ENCODE data around the gene MINDY2.

DNA sequence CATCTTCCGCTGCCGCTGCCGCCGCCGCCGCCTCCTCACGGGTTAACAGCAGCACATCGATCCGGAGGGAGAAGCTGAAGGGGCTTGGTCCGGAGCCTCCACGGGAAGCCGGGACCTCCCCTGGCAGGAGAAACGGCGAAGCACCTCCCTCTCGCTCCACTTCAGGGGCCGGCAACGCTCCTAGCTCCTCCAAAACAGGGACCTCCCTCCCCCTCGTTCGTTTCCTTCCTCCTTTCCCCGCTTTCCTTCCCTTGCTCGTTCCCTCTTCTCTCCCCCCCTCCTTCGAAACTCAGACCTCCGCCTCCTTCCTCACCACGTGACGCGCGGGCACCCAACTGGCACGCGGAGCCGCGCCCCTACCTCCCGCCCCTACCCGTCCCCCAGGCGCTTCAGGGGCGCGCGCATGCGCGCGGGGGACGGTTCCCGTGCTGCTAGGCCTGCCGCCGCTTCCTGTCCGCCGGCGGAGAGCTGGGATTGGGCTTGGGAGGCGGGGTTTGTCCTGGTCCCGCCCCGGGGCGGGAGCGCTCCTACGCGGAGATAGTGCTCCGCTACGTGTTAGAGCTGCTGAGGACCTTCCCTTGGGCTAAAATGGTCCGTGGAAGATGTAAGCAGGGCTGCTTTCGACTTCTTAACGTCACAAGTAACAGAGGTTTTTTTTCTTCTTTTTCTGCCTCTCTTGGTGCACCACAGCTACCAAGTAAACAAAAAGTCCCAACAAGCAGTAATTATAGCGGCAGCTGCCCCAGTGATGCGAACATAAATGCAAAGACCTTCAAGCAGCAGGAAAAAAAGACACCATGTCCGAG is 21.4 kb upstream of the MINDY2 start, which contains the start of gene ADAM10:
- TF ChIP-seq, protein P1, sequence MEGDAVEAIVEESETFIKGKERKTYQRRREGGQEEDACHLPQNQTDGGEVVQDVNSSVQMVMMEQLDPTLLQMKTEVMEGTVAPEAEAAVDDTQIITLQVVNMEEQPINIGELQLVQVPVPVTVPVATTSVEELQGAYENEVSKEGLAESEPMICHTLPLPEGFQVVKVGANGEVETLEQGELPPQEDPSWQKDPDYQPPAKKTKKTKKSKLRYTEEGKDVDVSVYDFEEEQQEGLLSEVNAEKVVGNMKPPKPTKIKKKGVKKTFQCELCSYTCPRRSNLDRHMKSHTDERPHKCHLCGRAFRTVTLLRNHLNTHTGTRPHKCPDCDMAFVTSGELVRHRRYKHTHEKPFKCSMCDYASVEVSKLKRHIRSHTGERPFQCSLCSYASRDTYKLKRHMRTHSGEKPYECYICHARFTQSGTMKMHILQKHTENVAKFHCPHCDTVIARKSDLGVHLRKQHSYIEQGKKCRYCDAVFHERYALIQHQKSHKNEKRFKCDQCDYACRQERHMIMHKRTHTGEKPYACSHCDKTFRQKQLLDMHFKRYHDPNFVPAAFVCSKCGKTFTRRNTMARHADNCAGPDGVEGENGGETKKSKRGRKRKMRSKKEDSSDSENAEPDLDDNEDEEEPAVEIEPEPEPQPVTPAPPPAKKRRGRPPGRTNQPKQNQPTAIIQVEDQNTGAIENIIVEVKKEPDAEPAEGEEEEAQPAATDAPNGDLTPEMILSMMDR (IDR thresholded peaks at IDR 0.05; ENCODE audit: insufficient read depth, low read length): no peak
- TF ChIP-seq POLR2AphosphoS5 (IDR thresholded peaks at IDR 0.05; ENCODE audit: low read depth) (peak; percentile 56; the same call in 1 of the 2 replicates), GABPA (IDR thresholded peaks at IDR 0.05; ENCODE audit: low read depth) (no peak), REST (IDR thresholded peaks at IDR 0.05; ENCODE audit: insufficient replicate concordance, low read depth) (no peak)
